Activated naive CD4-positive, alpha-beta T cell (primary cell): ENCODE data around the gene ESR1.
"Not testable (repeated sequence)": the region's sequence is repeated elsewhere in the genome, so short reads cannot be mapped to it uniquely, and the experiment has no call there.

Experiments used
- DNase-seq, 4 experiments: peaks; one replicate each; lab custom pipeline; 2025; lab: John Stamatoyannopoulos, UW

The ESR1 gene

DNA sequence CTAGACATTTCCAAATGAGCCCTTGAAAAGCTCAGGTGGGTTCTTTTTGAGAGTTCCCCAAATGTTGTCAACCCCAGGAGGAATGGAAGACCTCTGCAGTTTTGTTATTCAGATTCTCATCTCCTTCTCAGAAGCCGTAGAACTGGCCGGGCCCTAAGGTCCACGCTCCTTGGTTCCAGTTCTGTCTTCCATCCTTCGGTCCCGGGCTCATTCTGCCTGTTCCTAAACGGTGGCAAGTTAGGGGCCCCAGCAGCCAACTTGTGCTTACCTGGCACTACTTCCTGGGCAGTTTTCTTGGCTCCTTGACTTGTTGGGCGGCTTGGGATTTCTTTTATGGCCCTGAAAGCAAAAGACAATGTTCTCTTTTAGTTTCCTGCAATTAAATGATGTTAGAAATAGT is 6.4 kb downstream of the ESR1 start:
- DNase-seq: no peak

- no peak for DNase-seq
Observed at GRCh38 chr6:151814614-151815013, 7.1 kb downstream of the ESR1 start.

DNA sequence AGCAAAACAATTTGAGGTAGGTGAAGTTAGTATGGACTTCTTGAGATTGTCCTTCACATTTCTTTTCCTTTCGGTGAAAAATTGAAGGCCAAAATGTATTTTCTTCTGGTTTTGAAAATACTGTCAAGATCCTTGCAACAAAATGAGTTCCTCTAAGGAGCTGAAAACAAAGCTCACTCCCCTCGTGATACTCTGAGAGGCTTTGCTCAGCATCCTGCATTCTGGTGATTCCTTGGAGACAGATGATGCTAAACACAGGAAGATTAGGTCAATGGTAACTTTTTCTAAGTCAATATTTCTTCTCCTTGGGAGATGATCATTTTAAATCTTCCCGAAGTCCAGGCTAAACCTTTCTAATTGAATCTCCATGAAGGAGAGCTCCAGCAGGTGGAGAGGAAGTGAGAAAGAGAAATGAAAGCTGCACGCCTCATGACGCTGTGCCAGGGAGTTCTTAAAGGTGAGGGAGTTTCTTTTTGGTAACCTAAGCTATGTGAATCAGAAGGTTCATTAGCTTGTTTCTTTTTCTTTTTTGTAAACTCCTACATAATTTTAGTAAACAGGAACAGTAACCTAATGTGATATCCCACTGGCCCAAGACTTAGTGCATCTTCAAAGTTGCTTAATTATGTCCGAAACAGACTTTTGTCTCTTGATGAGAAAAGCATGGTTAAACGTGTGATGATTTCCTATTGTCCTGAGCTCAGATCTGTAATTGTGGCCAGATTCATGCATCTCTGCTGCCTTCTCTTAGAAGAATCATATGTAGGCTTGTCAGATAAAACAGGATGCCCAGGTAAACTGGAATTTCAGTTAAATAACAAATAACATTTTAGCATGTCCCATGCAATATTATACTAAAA is 15.0 kb downstream of the ESR1 start:
- DNase-seq: no peak

- no peak for DNase-seq
Observed at GRCh38 chr6:151826517-151827142, 19.1 kb downstream of the ESR1 start.

GRCh38 chr6:151832710-151833109 is 25.2 kb downstream of the ESR1 start:
- DNase-seq: no peak

- DNase-seq: no peak
Observed at GRCh38 chr6:151835396-151835795, 27.9 kb downstream of the ESR1 start.

GRCh38 chr6:151837223-151837622 is 29.7 kb downstream of the ESR1 start:
- no peak for DNase-seq

DNA sequence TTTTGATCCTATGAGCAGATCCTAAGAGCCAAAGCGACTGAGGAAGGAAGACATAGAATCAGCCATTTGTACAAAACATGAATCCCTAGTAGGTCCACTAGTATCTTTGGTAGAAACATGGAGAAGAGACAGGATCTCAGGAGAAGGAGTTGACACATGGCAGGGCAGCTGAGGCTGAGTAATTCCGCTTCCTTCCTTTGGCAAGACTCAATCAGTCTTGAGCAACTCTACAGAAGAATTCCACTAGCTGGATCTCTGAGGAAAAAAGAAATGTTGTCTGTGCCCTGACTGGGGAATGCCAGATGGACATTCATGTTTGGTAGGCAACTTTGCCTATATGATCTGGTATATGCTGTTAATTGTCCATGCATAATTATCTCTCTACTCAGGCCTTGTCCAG is 35.3 kb downstream of the ESR1 start:
- no peak for DNase-seq

GRCh38 chr6:151847064-151847463 is 39.6 kb downstream of the ESR1 start:
- DNase-seq: no peak

GRCh38 chr6:151850479-151851003 is 43.1 kb downstream of the ESR1 start:
- no peak for DNase-seq

- DNase-seq: no peak
Observed at GRCh38 chr6:151858294-151858693, 50.8 kb downstream of the ESR1 start.

DNA sequence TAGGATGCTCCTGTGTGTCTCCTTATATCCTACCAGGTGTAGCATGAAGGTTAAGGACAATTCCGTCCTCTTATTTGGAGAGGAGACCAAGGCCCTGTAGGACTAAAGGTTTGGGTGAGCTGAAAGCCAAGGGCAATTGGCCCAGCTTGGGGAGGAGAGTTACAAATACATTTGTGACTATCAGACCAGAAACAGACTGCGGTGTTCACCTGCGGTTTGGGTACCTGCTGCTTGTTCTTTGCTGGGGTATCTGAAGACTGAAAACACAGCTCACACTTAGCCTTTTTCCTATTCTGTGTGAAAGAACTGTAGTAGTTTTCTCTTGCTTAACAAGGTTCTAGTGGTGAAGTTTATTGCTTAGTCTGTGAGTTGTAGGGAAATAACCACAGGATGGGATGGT is 55.0 kb downstream of the ESR1 start:
- no peak for DNase-seq

- not testable (repeated sequence) for DNase-seq
Observed at GRCh38 chr6:151867361-151867869, 59.9 kb downstream of the ESR1 start.

- DNase-seq: no peak
Observed at GRCh38 chr6:151869345-151869744, 61.9 kb downstream of the ESR1 start.

- no peak for DNase-seq
Observed at GRCh38 chr6:151869787-151870186, 62.3 kb downstream of the ESR1 start.

- no peak for DNase-seq
Observed at GRCh38 chr6:151870375-151870774, 62.9 kb downstream of the ESR1 start.

- no peak for DNase-seq
Observed at GRCh38 chr6:151875524-151875923, 68.0 kb downstream of the ESR1 start.

DNA sequence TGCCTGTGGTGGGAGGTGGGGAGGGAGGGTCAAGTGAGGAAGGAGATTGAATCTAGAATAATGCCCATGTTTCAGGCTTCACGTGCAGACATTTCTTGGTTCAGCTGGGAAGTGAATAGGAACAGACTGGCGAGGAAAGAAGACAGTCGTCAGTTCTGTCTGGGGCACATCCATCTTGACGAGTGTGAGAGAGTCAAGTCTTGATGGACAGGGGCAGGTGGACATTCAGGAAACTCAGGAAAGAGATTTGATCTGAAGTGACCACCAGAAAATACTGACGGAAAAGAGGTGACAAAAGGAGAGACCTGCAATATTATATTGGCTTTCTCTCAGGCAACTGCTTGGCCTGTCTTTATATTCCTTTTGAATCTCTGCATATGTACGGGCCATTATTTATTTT is 68.6 kb downstream of the ESR1 start:
- no peak for DNase-seq

DNA sequence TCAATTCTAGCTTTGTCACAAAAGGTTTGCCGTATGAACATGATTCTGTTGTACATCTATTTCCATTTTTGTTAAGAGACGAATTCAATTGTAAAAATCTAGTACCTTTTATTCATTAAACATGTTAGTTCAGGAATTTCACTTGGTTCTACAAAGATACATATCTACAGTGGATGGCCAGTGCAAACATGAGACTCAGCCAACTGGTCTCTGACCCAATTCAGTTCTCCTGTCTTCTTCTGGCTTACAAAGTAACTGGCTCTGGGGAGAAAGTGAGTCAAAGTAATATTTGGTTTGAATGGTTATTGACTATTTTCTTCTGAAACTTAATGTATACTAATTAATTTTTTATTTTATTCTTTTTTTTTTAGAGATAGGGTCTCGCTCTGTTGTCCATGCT is 70.0 kb downstream of the ESR1 start:
- DNase-seq: no peak

GRCh38 chr6:151881231-151881630 is 73.7 kb downstream of the ESR1 start:
- DNase-seq: no peak

- DNase-seq: no peak
Observed at GRCh38 chr6:151882206-151882605, 74.7 kb downstream of the ESR1 start.

- no peak for DNase-seq
Observed at GRCh38 chr6:151885234-151885633, 77.8 kb downstream of the ESR1 start.

GRCh38 chr6:151891524-151891923 is 84.0 kb downstream of the ESR1 start:
- no peak for DNase-seq
